ENCODE data around the gene LRP2.

DNA sequence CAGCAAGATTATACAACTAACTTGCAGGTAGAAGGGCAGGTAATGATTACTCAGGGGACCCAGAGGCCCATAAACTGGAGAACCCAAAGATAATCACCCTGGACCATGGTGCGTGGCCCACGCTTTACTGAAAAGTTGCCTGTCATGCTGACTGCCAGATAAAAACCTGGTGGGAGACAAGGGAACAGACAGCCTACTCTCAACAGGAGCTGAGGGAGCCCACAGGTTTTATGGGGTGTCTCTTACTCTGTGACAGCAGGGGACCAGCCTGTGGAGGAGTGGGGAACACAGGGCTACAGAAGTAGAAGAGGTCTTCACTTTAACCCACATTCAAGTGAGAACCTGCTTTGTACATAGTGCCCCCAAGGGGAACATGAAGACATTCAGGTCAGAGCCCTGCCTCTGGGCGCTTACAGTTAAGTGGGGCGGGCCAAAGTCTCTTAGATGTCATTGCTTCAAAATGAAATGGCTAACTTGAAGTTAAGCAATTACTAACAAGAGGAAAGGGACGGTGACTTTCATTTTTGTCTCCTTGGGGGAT lies 232.6 kb downstream of the LRP2 start:
- TF ChIP-seq, protein P1, sequence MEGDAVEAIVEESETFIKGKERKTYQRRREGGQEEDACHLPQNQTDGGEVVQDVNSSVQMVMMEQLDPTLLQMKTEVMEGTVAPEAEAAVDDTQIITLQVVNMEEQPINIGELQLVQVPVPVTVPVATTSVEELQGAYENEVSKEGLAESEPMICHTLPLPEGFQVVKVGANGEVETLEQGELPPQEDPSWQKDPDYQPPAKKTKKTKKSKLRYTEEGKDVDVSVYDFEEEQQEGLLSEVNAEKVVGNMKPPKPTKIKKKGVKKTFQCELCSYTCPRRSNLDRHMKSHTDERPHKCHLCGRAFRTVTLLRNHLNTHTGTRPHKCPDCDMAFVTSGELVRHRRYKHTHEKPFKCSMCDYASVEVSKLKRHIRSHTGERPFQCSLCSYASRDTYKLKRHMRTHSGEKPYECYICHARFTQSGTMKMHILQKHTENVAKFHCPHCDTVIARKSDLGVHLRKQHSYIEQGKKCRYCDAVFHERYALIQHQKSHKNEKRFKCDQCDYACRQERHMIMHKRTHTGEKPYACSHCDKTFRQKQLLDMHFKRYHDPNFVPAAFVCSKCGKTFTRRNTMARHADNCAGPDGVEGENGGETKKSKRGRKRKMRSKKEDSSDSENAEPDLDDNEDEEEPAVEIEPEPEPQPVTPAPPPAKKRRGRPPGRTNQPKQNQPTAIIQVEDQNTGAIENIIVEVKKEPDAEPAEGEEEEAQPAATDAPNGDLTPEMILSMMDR (IDR thresholded peaks at IDR 0.05): no peak
- TF ChIP-seq ZFX (IDR thresholded peaks at IDR 0.05; ENCODE audit: borderline replicate concordance): no peak

Data from 22Rv1 (cell line).